GM12878 (cell line): Measurements from ENCODE around the gene DNAJC13.

ENCODE experiments used
- FOXM1 ChIP-seq: IDR thresholded peaks from 2 replicates; pipeline ENCODE4 v1.6.1; 2012; ENCODE audit warnings: low read depth, mild to moderate bottlenecking, inconsistent platforms, low read length, moderate library complexity
- ZNF24 ChIP-seq: fragments of 450-650 bp; IDR thresholded peaks from 2 replicates; pipeline ENCODE4 v1.6.1; 2017; ENCODE audit warnings: antibody characterized with exemption, mild to moderate bottlenecking
- TF ChIP-seq, protein P1 (sequence below): fragments of 450-650 bp; IDR thresholded peaks from 2 replicates; pipeline ENCODE4 v1.6.1; 2017; ENCODE audit warnings: mild to moderate bottlenecking, low read depth, inconsistent platforms; ENCODE audit not compliant: poor library complexity, severe bottlenecking

DNA sequence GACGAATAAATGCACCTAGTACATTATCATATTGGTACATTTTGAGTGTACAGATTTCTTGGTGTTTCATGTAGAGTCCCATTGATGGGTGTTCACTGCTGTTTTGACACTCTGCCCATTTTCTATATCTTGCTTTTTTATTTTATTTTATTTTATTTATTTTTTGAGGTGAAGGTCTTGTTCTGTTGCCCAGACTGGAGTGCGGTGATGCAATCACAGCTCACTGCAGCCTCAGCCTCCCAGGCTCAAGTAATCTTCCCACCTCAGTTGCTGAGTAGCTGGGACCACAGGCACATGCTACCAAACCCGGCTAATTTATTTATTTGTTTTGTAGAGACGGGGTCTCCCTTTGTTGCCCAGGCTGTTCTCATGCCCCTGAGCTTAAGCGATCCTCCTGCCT lies 44.2 kb downstream of the DNAJC13 start:
- TF ChIP-seq ZNF24 (no peak), FOXM1 (no peak)
- TF ChIP-seq, protein P1, sequence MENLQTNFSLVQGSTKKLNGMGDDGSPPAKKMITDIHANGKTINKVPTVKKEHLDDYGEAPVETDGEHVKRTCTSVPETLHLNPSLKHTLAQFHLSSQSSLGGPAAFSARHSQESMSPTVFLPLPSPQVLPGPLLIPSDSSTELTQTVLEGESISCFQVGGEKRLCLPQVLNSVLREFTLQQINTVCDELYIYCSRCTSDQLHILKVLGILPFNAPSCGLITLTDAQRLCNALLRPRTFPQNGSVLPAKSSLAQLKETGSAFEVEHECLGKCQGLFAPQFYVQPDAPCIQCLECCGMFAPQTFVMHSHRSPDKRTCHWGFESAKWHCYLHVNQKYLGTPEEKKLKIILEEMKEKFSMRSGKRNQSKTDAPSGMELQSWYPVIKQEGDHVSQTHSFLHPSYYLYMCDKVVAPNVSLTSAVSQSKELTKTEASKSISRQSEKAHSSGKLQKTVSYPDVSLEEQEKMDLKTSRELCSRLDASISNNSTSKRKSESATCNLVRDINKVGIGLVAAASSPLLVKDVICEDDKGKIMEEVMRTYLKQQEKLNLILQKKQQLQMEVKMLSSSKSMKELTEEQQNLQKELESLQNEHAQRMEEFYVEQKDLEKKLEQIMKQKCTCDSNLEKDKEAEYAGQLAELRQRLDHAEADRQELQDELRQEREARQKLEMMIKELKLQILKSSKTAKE = no peak
